HEK293 (cell line): ENCODE results near the gene SRF.

Experiments used
- CTCF ChIP-seq: fragments of 450-650 bp; formaldehyde crosslinking; IDR thresholded peaks from 2 replicates; pipeline ENCODE4 v1.5.1; 2016; ENCODE audit warnings: missing biosample characterization, missing genetic modification characterization
- MEIS1 ChIP-seq: sonication (generic); formaldehyde crosslinking; IDR thresholded peaks from 2 replicates; pipeline ENCODE4 v1.8.1; 2022; ENCODE audit warnings: missing genetic modification reagents, mild to moderate bottlenecking, borderline replicate concordance
- PBX3 ChIP-seq: sonication (generic); formaldehyde crosslinking; IDR thresholded peaks from 2 replicates; pipeline ENCODE4 v1.8.1; 2022; ENCODE audit warnings: mild to moderate bottlenecking, moderate library complexity, missing genetic modification reagents
- TCF7L2 ChIP-seq: IDR thresholded peaks from 2 replicates; pipeline ENCODE4 v1.6.1; 2011; ENCODE audit warnings: low read depth, mild to moderate bottlenecking, inconsistent platforms, low read length, moderate library complexity, borderline replicate concordance
- YY1 ChIP-seq: fragments of 450-650 bp; formaldehyde crosslinking; IDR thresholded peaks from 2 replicates; pipeline ENCODE4 v1.5.1; 2018; ENCODE audit warnings: missing biosample characterization, missing genetic modification characterization
- ZBTB11 ChIP-seq: fragments of 450-650 bp; formaldehyde crosslinking; conservative IDR thresholded peaks from 2 replicates; pipeline ENCODE4 v1.5.1; 2016; ENCODE audit warnings: low read depth, missing biosample characterization, missing genetic modification characterization
- ZBTB7A ChIP-seq: fragments of 450-650 bp; formaldehyde crosslinking; IDR thresholded peaks from 2 replicates; pipeline ENCODE4 v1.5.1; 2016; ENCODE audit warnings: low read depth, missing biosample characterization, missing genetic modification characterization
- ZNF202 ChIP-seq: fragments of 450-650 bp; formaldehyde crosslinking; IDR thresholded peaks from 2 replicates; pipeline ENCODE4 v1.5.1; 2016; ENCODE audit warnings: missing biosample characterization, missing genetic modification characterization, borderline replicate concordance
- ZNF274 ChIP-seq, 2 experiments: fragments of 200-500 bp in 1 of 2; fragments of 450-650 bp in 1 of 2; sonication (Bioruptor generic) in 1 of 2; formaldehyde crosslinking in 1 of 2; IDR thresholded peaks; 2 replicates each; pipeline versions ENCODE4 v1.5.1 to v1.6.1; 2014 to 2016; ENCODE audit warnings: borderline replicate concordance in 1 of 2, inconsistent platforms in 1 of 2, low read length in 1 of 2, missing biosample characterization in 1 of 2, missing genetic modification characterization in 1 of 2
- ZNF341 ChIP-seq: fragments of 450-650 bp; formaldehyde crosslinking; IDR thresholded peaks from 2 replicates; pipeline ENCODE4; 2016; ENCODE audit warnings: low read depth, missing biosample characterization, missing genetic modification characterization
- ZNF513 ChIP-seq: fragments of 450-650 bp; IDR thresholded peaks from 2 replicates; pipeline ENCODE4 v1.5.1; 2018; ENCODE audit warnings: missing biosample characterization, missing genetic modification characterization
- ZNF664 ChIP-seq: fragments of 450-650 bp; formaldehyde crosslinking; IDR thresholded peaks from 2 replicates; pipeline ENCODE4 v1.5.1; 2016; ENCODE audit warnings: missing biosample characterization, missing genetic modification characterization

GRCh38 chr6:43163899-43164298 lies 7.2 kb upstream of the SRF start:
- TF ChIP-seq TCF7L2 (no peak), PBX3 (CRISPR knock-in tag) (no peak), ZBTB7A (tag by site-specific recombination) (no peak), ZNF513 (tag by site-specific recombination) (no peak), CTCF (no peak), ZNF274 (IDR thresholded peaks at IDR 0.05; ENCODE audit: low read length) (no peak), ZNF274 (tag by site-specific recombination; IDR thresholded peaks at IDR 0.05; ENCODE audit: borderline replicate concordance) (no peak), YY1 (tag by site-specific recombination) (no peak), ZNF202 (tag by site-specific recombination) (no peak), ZNF341 (tag by site-specific recombination) (no peak), MEIS1 (CRISPR knock-in tag) (no peak), ZBTB11 (tag by site-specific recombination) (no peak), ZNF664 (peak; percentile 97)
